Measurements from ENCODE around the gene PHIP. TPM values are rescaled to one million over a fixed set of nuclear protein-coding genes. Genes with fewer than 3 reads are reported as not detected.

Gene PHIP
- polyA plus RNA-seq, 1 experiment, result 3.1 TPM

DNA sequence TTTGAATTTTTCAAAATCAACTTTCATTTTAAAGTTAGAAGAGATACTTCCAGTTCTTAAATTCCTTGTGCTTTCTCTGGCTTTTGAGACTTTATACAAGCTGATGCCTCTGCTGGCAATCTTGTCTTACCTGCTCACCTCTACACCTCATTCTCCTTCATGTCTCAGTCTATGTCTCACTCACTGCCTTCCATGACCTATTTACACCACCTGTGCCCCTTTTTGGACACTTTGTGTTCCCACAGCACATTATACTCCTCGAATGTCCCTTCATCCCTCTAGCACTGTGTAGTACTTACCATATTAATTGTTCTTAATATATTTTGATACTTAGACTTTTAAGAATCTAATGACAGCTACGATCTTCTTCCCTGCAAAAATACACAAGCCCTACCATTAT is 15.3 kb downstream of the PHIP start:
- no peak for DNase-seq (ENCODE audit: low read depth)
- H3K4me3 ChIP-seq (ENCODE audit: low read depth, low read length), result no peak overlapping the region
- POLR2A ChIA-PET, result no interaction called here
- CTCF ChIA-PET, result interaction anchor here (0.6 to 1.0 kb wide), 2 partner anchors 9 to 14 kb away, joined by 3 read pairs; no protein-coding TSS in a partner anchor
- no peaks in the 10 kb centered on the region for H3K27me3 ChIP-seq (ENCODE audit: control insufficient read depth, insufficient read depth, low read length)
- no peaks in the 10 kb centered on the region; the same call in 1 of the 2 replicates for H3K36me3 ChIP-seq (ENCODE audit: control insufficient read depth, insufficient read depth, low read length)
- TF ChIP-seq, protein P1, sequence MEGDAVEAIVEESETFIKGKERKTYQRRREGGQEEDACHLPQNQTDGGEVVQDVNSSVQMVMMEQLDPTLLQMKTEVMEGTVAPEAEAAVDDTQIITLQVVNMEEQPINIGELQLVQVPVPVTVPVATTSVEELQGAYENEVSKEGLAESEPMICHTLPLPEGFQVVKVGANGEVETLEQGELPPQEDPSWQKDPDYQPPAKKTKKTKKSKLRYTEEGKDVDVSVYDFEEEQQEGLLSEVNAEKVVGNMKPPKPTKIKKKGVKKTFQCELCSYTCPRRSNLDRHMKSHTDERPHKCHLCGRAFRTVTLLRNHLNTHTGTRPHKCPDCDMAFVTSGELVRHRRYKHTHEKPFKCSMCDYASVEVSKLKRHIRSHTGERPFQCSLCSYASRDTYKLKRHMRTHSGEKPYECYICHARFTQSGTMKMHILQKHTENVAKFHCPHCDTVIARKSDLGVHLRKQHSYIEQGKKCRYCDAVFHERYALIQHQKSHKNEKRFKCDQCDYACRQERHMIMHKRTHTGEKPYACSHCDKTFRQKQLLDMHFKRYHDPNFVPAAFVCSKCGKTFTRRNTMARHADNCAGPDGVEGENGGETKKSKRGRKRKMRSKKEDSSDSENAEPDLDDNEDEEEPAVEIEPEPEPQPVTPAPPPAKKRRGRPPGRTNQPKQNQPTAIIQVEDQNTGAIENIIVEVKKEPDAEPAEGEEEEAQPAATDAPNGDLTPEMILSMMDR (IDR thresholded peaks at IDR 0.05; ENCODE audit: insufficient read depth, low read depth, low read length), result no peak

DNA sequence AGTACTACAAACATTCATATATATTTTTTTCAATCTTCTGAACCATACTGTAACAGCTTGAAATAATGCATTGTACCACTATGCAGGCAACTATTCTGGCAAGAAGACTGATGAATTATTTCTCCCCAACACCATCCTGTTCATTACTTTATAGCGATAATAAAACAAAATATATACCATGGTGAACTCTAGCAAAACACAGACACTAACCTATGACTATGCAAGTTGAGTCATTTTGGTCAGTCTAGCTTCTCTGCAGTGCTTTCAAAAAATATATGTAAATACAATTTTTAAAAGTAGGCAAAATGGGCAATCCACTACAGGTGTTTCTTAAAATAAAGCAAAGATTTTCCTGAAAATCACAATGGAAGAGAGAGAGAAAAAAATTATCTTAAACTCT is 20.3 kb downstream of the PHIP start:
- peaks cover 2% of the 10 kb centered on the region for H3K36me3 ChIP-seq (ENCODE audit: control insufficient read depth, insufficient read depth, low read length)
- TF ChIP-seq, protein P1 (IDR thresholded peaks at IDR 0.05; ENCODE audit: insufficient read depth, low read depth, low read length), result no peak
- no peaks in the 10 kb centered on the region for H3K27me3 ChIP-seq (ENCODE audit: control insufficient read depth, insufficient read depth, low read length)
- POLR2A ChIA-PET, result no interaction called here
- H3K4me3 ChIP-seq (ENCODE audit: low read depth, low read length), result no peak overlapping the region
- DNase-seq (ENCODE audit: low read depth), result no peak
- CTCF ChIA-PET, result interaction anchor here (1.0 kb wide), 1 partner anchor 9 kb away, joined by 3 read pairs; no protein-coding TSS in a partner anchor

DNA sequence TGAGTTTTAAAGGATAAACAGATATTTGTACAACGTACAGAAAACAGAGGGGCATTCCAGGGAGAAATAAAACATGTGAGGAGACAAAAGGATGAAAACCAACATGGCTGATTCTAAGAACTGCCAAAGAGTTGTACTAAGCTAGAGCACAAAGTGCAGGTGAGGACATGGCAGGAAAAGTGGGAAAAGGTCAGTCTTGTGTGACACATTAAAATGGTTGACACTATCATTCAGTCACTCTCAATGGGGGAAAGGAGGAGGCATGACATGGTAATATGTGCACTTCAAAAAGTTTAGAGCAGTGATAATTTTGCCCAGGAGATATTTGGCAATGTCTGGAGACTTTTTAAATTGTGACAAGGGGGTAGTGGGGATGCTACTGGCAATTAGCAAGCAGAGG is 21.8 kb downstream of the PHIP start:
- TF ChIP-seq, protein P1 (IDR thresholded peaks at IDR 0.05; ENCODE audit: insufficient read depth, low read depth, low read length), result no peak
- DNase-seq (ENCODE audit: low read depth), result no peak
- CTCF ChIA-PET, result interaction anchor here (1.3 kb wide), 1 partner anchor 10 kb away, joined by 4 read pairs; no protein-coding TSS in a partner anchor
- POLR2A ChIA-PET, result no interaction called here
- Histone ChIP-seq H3K4me3 (ENCODE audit: low read depth, low read length) (no peak overlapping the region), H3K27me3 (ENCODE audit: control insufficient read depth, insufficient read depth, low read length) (no peaks in the 10 kb centered on the region), H3K36me3 (ENCODE audit: control insufficient read depth, insufficient read depth, low read length) (peaks cover 3% of the 10 kb centered on the region)

DNA sequence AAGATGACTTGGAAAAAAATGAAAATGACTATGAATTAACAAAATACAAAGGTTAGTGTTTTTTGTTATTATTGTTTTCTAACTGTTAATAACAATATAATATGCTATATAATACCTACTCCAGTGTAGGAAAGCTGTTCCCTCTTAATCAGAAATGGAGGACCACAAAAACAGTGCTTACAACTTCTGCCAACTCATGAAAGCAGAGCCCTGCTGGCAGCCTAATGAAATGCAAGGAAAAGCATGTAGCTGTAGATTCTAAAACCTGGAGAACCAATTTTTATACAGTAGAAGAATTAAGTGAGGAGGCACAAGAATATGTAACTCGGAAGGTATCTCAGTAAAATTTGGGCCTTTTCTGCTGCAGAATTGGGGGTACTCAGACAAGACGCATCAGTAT is 29.4 kb downstream of the PHIP start:
- ChIA-PET POLR2A (no interaction called here), CTCF (interaction anchor here (0.5 to 1.6 kb wide), 8 partner anchors 9 to 218 kb away, joined by 3 read pairs; no protein-coding TSS in a partner anchor)
- Histone ChIP-seq H3K27me3 (ENCODE audit: control insufficient read depth, insufficient read depth, low read length) (no peaks in the 10 kb centered on the region), H3K36me3 (ENCODE audit: control insufficient read depth, insufficient read depth, low read length) (peaks cover 1% of the 10 kb centered on the region), H3K4me3 (ENCODE audit: low read depth, low read length) (no peak overlapping the region)
- TF ChIP-seq, protein P1 (IDR thresholded peaks at IDR 0.05; ENCODE audit: insufficient read depth, low read depth, low read length), result peak; percentile 46
- no peak for DNase-seq (ENCODE audit: low read depth)

DNA sequence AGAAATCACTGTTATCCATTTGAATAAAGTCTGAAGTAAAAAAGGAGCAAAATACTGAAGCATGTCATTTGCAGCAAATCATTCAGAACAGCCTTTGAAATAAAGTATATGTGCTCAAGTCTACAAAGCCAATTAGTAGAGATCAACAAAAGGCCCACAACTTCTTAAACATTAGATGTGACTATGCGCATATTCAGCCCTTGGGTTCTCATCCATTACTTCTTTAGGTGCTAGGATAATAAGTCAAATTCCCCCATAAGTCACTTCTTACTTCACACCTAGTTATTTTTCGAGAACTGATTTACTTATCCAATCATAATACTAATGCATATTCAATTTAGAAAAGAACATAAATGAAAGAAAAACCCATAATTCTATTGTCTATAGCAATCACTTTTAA is 31.0 kb downstream of the PHIP start:
- POLR2A ChIA-PET, result no interaction called here
- TF ChIP-seq, protein P1 (IDR thresholded peaks at IDR 0.05; ENCODE audit: insufficient read depth, low read depth, low read length), result no peak
- no peaks in the 10 kb centered on the region; the same call in 1 of the 2 replicates for H3K36me3 ChIP-seq (ENCODE audit: control insufficient read depth, insufficient read depth, low read length)

More for the DNA sequence above, 31.0 kb downstream of the PHIP start:
- H3K4me3 ChIP-seq (ENCODE audit: low read depth, low read length), result no peak overlapping the region
- no peak for DNase-seq (ENCODE audit: low read depth)
- no peaks in the 10 kb centered on the region for H3K27me3 ChIP-seq (ENCODE audit: control insufficient read depth, insufficient read depth, low read length)
- CTCF ChIA-PET, result no interaction called here

Data from BJ (cell line).